AG04450 (cell line): ENCODE measurements around the gene NFIC. TPM values are rescaled to one million over a fixed set of nuclear protein-coding genes. Genes with fewer than 3 reads are reported as not detected.

Experiments used
- CTCF ChIA-PET: fragments of 300-600, 350-600 bp; formaldehyde crosslinking; extraction: SDS; loops from one replicate; lab custom pipeline; 2022; ENCODE audit warnings: antibody characterized with exemption, inconsistent platforms; lab: Charles Lee
- POLR2A ChIA-PET: fragments of 350-600 bp; formaldehyde crosslinking; extraction: SDS; loops from one replicate; lab custom pipeline; 2021; ENCODE audit warnings: antibody characterized with exemption, inconsistent platforms; lab: Yijun Ruan, JAX
- DNase-seq: peaks from one replicate; pipeline ENCODE4 v3.0.0-alpha.2; 2011; ENCODE audit warnings: low read depth, low spot score
- H3K27ac ChIP-seq: one replicate; pipeline ENCODE4 v1.5.1; 2012; ENCODE audit warnings: low read depth, low read length, control low read depth
- H3K27me3 ChIP-seq: one replicate; pipeline ENCODE4 v1.6.0; 2012; ENCODE audit warnings: low read length; ENCODE audit not compliant: control insufficient read depth, insufficient read depth
- H3K4me3 ChIP-seq: 2 replicates; pipeline ENCODE4 v1.5.1; 2011; ENCODE audit warnings: mild to moderate bottlenecking, low read depth, low read length, control low read depth
- H3K9me3 ChIP-seq: 2 replicates; pipeline ENCODE4 v1.5.1; 2012; ENCODE audit warnings: low read length; ENCODE audit not compliant: control insufficient read depth, insufficient read depth
- CTCF ChIP-seq: IDR thresholded peaks from 2 replicates; pipeline ENCODE4 v1.5.1; 2011; ENCODE audit warnings: low read depth, low read length, control low read depth, inconsistent platforms
- polyA plus RNA-seq: library from polyadenylated mRNA; depleted of rRNA; stranded (reverse); fragments of >200 nt; gene quantifications from 2 replicates; pipeline ENCODE4 v1.2.3, GENCODE V29; 2011

NFIC gene
- polyA plus RNA-seq, 1 experiment = 3.9 TPM

DNA sequence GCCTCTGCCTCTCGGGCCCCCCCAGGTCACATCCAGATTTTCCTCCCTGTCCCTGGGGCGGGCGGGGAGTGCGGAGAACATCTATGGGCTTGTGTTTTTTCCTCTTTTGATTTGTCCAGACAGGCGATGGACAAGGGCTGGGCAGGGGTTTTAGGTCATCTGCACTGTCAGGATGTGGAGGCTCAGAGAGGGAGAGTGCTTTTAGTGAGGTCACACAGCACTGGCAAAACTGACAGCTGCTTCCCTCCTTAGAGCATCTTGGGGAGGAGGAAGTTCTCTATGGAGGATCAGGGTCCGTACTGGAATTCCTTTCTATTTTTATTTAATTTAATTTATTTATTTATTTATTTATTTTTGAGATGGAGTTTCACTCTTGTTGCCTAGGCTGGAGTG, 38.9 kb downstream of the NFIC start:
- peak overlapping the region; percentile 99 for H3K27ac ChIP-seq
- H3K4me3 ChIP-seq = no peak overlapping the region; the same call in 1 of the 2 replicates
- no peak for TF ChIP-seq CTCF
- no peak for DNase-seq
- H3K27me3 ChIP-seq = no peaks in the 10 kb centered on the region
- H3K9me3 ChIP-seq = peaks cover 4% of the 10 kb centered on the region
- ChIA-PET POLR2A (no interaction called here), CTCF (no interaction called here)

GRCh38 chr19:3406571-3407111, 40.3 kb downstream of the NFIC start:
- ChIA-PET CTCF (no interaction called here), POLR2A (no interaction called here)
- Histone ChIP-seq H3K27me3 (no peaks in the 10 kb centered on the region), H3K9me3 (peaks cover 4% of the 10 kb centered on the region), H3K4me3 (no peak overlapping the region), H3K27ac (no peak overlapping the region)
- no peak for DNase-seq
- TF ChIP-seq CTCF = no peak

DNA sequence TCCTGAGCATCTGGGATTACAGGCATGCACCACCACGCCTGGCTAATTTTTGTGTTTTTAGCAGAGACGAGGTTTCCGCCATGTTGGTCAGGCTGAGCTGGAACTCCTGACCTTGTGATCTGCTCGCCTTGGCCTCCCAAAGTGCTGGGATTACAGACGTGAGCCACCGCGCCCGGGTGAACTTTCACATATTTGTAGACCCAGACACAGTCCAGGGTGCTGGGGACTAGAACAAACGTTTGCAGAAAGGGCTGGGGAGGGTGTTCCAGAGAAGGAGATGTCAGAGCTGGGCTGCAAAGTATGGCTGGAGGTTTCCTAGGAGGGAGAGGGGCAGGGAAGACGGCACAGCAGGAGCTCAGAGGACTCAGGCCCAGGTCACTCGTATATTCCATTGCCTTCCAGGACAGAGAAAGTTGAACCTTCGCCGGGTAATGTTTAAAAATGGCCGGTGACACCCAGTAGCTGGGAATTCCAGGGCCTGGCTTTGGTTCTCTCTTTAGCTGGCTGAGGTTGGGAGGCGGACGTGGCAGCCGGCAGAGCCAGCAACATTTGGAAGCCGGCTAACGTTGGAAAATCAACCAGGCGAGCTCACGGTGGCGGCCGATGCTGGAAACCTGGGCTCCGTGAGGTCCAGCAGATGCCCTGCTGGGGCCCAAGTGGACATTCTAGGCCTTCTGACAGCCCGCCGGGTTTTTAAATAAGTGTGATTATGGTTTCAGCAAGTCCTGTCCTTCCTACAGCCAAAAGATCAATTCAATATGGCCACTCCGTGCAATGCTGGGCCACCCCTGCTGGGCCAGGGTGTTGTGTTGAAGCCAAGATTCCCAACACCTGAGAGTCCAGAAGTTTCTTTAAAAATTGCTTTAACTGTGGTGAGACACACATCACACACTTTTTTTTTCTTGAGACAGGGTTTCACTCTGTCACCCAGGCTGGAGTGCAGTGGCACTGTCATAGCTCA, 41.5 kb downstream of the NFIC start:
- DNase-seq = no peak
- H3K4me3 ChIP-seq = no peak overlapping the region
- H3K9me3 ChIP-seq = no peaks in the 10 kb centered on the region; the same call in none of the 2 replicates
- TF ChIP-seq CTCF = no peak
- H3K27ac ChIP-seq = peak overlapping the region; percentile 52
- POLR2A ChIA-PET = no interaction called here
- CTCF ChIA-PET = interaction anchor here (1.0 kb wide), 1 partner anchor 22 kb away, joined by 9 read pairs; no protein-coding TSS in a partner anchor
- no peaks in the 10 kb centered on the region for H3K27me3 ChIP-seq

GRCh38 chr19:3408996-3409345, 42.6 kb downstream of the NFIC start:
- no peaks in the 10 kb centered on the region; the same call in 1 of the 2 replicates for H3K9me3 ChIP-seq
- ChIA-PET POLR2A (interaction anchor here (0.6 to 0.7 kb wide), 2 partner anchors 31 to 41 kb away, joined by 3 to 7 read pairs; no protein-coding TSS in a partner anchor), CTCF (no interaction called here)
- no peak for DNase-seq
- no peak for TF ChIP-seq CTCF
- peak overlapping the region; percentile 11 for H3K27ac ChIP-seq
- H3K4me3 ChIP-seq = no peak overlapping the region
- no peaks in the 10 kb centered on the region for H3K27me3 ChIP-seq
